GM19372 (cell line): Measurements from ENCODE around the gene PIGP.
"Not testable (repeated sequence)": the region's sequence is repeated elsewhere in the genome, so short reads cannot be mapped to it uniquely, and the experiment has no call there.

Experiments
- ATAC-seq: cut with Tn5 transposase; IDR thresholded peaks from one replicate; pipeline ENCODE4 v1.9.1; 2021; ENCODE audit warnings: mild to moderate bottlenecking, low read depth, moderate library complexity; ENCODE audit not compliant: unreplicated experiment

The PIGP gene

GRCh38 chr21:37045556-37045955, 27.3 kb downstream of the PIGP start:
- no peak for ATAC-seq

GRCh38 chr21:37045149-37045548, 27.7 kb downstream of the PIGP start:
- no peak for ATAC-seq

GRCh38 chr21:37044643-37045042, 28.2 kb downstream of the PIGP start:
- no peak for ATAC-seq

GRCh38 chr21:37043818-37044217, 29.1 kb downstream of the PIGP start:
- ATAC-seq, result no peak

- no peak for ATAC-seq
Measured at GRCh38 chr21:37041706-37042271, 31.1 kb downstream of the PIGP start.

GRCh38 chr21:37040212-37040611, 32.7 kb downstream of the PIGP start:
- no peak for ATAC-seq

GRCh38 chr21:37039411-37040075, 33.3 kb downstream of the PIGP start:
- no peak for ATAC-seq

- no peak for ATAC-seq
Measured at GRCh38 chr21:37036177-37036576, 36.7 kb downstream of the PIGP start.

GRCh38 chr21:37034394-37034793, 38.5 kb downstream of the PIGP start:
- not testable (repeated sequence) for ATAC-seq

GRCh38 chr21:37032877-37033471, 39.9 kb downstream of the PIGP start:
- no peak for ATAC-seq

- ATAC-seq, result no peak
Measured at GRCh38 chr21:37032293-37032692, 40.6 kb downstream of the PIGP start.

- ATAC-seq, result no peak
Measured at GRCh38 chr21:37030864-37031263, 42.0 kb downstream of the PIGP start.

GRCh38 chr21:37028570-37028969, 44.3 kb downstream of the PIGP start:
- ATAC-seq, result no peak

- no peak for ATAC-seq
Measured at GRCh38 chr21:37026499-37026898, 46.4 kb downstream of the PIGP start.

- ATAC-seq, result no peak
Measured at GRCh38 chr21:37017951-37018679, 54.8 kb downstream of the PIGP start.
